22Rv1 (cell line): ENCODE data around the gene HAUS7.

Experiments used
- H3K27ac ChIP-seq: fragments of 450-650 bp; 2 replicates; pipeline ENCODE4 v1.5.1; 2017
- CTCF ChIP-seq: fragments of 450-650 bp; IDR thresholded peaks from 2 replicates; pipeline ENCODE4 v1.5.1; 2017; ENCODE audit warnings: mild to moderate bottlenecking
- ZFX ChIP-seq: fragments of 450-650 bp; IDR thresholded peaks from 2 replicates; pipeline ENCODE4 v1.6.1; 2017; ENCODE audit warnings: antibody characterized with exemption, borderline replicate concordance

The HAUS7 gene

GRCh38 chrX:153446950-153447580 is 23.3 kb downstream of the HAUS7 start:
- TF ChIP-seq CTCF (no peak), ZFX (no peak)
- no peak overlapping the region for H3K27ac ChIP-seq

GRCh38 chrX:153446636-153446936 is 23.8 kb downstream of the HAUS7 start:
- TF ChIP-seq ZFX (no peak), CTCF (no peak)
- H3K27ac ChIP-seq: no peak overlapping the region

GRCh38 chrX:153445856-153446635 is 24.3 kb downstream of the HAUS7 start, which contains the start of gene TREX2:
Gene TREX2 (minus strand): TSS chrX:153446056. CDS start chrX:153445430, 626 bp downstream.
- TF ChIP-seq CTCF: no peak
- TF ChIP-seq ZFX: no peak
- H3K27ac ChIP-seq: no peak within 1 kb of the TSS

GRCh38 chrX:153445106-153445855 is 25.1 kb downstream of the HAUS7 start:
- TF ChIP-seq ZFX (no peak), CTCF (no peak)
- H3K27ac ChIP-seq: no peak overlapping the region

GRCh38 chrX:153444333-153445011 is 25.9 kb downstream of the HAUS7 start:
- no peak overlapping the region for H3K27ac ChIP-seq

More at GRCh38 chrX:153444333-153445011, 25.9 kb downstream of the HAUS7 start:
- TF ChIP-seq CTCF (no peak), ZFX (no peak)
